Measurements from ENCODE around the gene PFKFB2.

GRCh38 chr1:207060596-207060995 lies 7.5 kb downstream of the PFKFB2 start:
- TF ChIP-seq CTCF (IDR thresholded peaks at IDR 0.05), result no peak
- no peak for TF ChIP-seq POLR2A (IDR thresholded peaks at IDR 0.05)
- TF ChIP-seq POLR2AphosphoS5 (IDR thresholded peaks at IDR 0.05), result no peak
